Left lung (tissue), 14 donors: ENCODE data around the gene TTC5. TPM values are rescaled to one million over a fixed set of nuclear protein-coding genes. Genes with fewer than 3 reads are reported as not detected.
A peak's percentile ranks its signal among the peaks of the same experiment; 100 is the strongest.

Experiments used
- ATAC-seq: fragments of 200-7000 bp; cut with Tn5 transposase; one replicate; pipeline ENCODE4 v1.9.1; 2020; ENCODE audit warnings: moderate library complexity
- DNase-seq, 4 donors: peaks; one replicate each; pipeline ENCODE4 v3.0.0-alpha.2; 2013 to 2020
- H3K27ac ChIP-seq, 2 donors: fragments of 200-600 bp; sonication (generic) in 1 of 2; one replicate each; pipeline versions ENCODE4 v1.5.0 to v1.8.0; 2020 to 2021
- H3K27me3 ChIP-seq, 2 donors: fragments of 200-600 bp; sonication (generic) in 1 of 2; one replicate each; pipeline versions ENCODE4 v1.5.0 to v1.8.0; 2020 to 2021
- H3K36me3 ChIP-seq, 2 donors: fragments of 200-600 bp; sonication (generic) in 1 of 2; one replicate each; pipeline versions ENCODE4 v1.5.0 to v1.8.0; 2020 to 2021
- H3K4me1 ChIP-seq, 2 donors: fragments of 200-600 bp; one replicate each; pipeline ENCODE4 v1.8.0; 2021
- H3K4me3 ChIP-seq, 2 donors: fragments of 200-600 bp; sonication (generic) in 1 of 2; one replicate each; pipeline versions ENCODE4 v1.5.0 to v1.8.0; 2020 to 2021; ENCODE audit warnings: mild to moderate bottlenecking in 1 of 2
- H3K9me3 ChIP-seq, 2 donors: fragments of 200-600 bp; sonication (generic) in 1 of 2; one replicate each; pipeline versions ENCODE4 v1.5.0 to v1.8.0; 2020 to 2021
- intact Hi-C, 2 donors: fragments of 100-400 bp; cut with DNase I; formaldehyde crosslinking; loops; one replicate each; pipeline versions ENCODE4 v1.11.2 to v1.14.2; 2022
- long read RNA-seq, 12 donors: library from polyadenylated mRNA in 2 of 12; unstranded in 2 of 12; transcript quantifications; one replicate each; pipeline ENCODE4 v2.0.0 and lab custom pipeline, GENCODE V29; 2019 to 2026
- polyA plus RNA-seq, 6 donors: library from polyadenylated mRNA; unstranded; fragments of 120-200 nt; gene quantifications; one replicate each; pipeline ENCODE4 v1.2.1, GENCODE V29; 2013; ENCODE audit not compliant: insufficient read length in 6 of 6
- total RNA-seq, 2 donors: library from RNA; stranded (reverse); fragmentation: NEBNext Ultra II Directional; extraction: Animal tissue kit (Norgen Biotek cat#: 25700); gene quantifications; one replicate each; pipeline ENCODE4 v1.2.1, GENCODE V29; 2021
- TF ChIP-seq, protein P1 (sequence below), 2 donors: fragments of 200-600 bp; sonication (generic) in 1 of 2; IDR thresholded peaks; one replicate each; pipeline versions ENCODE4 v1.5.0 to v1.8.0; 2021; ENCODE audit warnings: antibody characterized with exemption in 2 of 2
- donor health status: DM: no; HTN: yes; CAD: no.
- donor health status: DM: no; HTN: no; CAD: no.

Gene TTC5, protein sequence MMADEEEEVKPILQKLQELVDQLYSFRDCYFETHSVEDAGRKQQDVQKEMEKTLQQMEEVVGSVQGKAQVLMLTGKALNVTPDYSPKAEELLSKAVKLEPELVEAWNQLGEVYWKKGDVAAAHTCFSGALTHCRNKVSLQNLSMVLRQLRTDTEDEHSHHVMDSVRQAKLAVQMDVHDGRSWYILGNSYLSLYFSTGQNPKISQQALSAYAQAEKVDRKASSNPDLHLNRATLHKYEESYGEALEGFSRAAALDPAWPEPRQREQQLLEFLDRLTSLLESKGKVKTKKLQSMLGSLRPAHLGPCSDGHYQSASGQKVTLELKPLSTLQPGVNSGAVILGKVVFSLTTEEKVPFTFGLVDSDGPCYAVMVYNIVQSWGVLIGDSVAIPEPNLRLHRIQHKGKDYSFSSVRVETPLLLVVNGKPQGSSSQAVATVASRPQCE
- 10 to 100 TPM; 16.6 to 18.3 TPM for total RNA-seq
- polyA plus RNA-seq: 10 to 100 TPM; 22.8 to 27.6 (median 25.3) TPM
- long read RNA-seq, donor 1, full-length matches to known transcripts: 7 of 20 reads
- long read RNA-seq, donor 1, partial matches to known transcripts: 13 of 20 reads
- long read RNA-seq, donor 1, other reads (novel, unspliced or antisense): 0 of 20 reads
- long read RNA-seq, donor 2, full-length matches to known transcripts: 4 of 9 reads
- long read RNA-seq, donor 2, partial matches to known transcripts: 5 of 9 reads
- long read RNA-seq, donor 2, other reads (novel, unspliced or antisense): 0 of 9 reads
- long read RNA-seq, donor 3, full-length matches to known transcripts: 8 of 8 reads
- long read RNA-seq, donor 3, partial matches to known transcripts: 0 of 8 reads
- long read RNA-seq, donor 3, other reads (novel, unspliced or antisense): 0 of 8 reads
- long read RNA-seq, donor 4, full-length matches to known transcripts: 11 of 11 reads
- long read RNA-seq, donor 4, partial matches to known transcripts: 0 of 11 reads
- long read RNA-seq, donor 4, other reads (novel, unspliced or antisense): 0 of 11 reads
- long read RNA-seq, donor 5, full-length matches to known transcripts: 11 of 16 reads
- long read RNA-seq, donor 5, partial matches to known transcripts: 5 of 16 reads
- long read RNA-seq, donor 5, other reads (novel, unspliced or antisense): 0 of 16 reads
- long read RNA-seq, donor 6, full-length matches to known transcripts: 8 of 8 reads
- long read RNA-seq, donor 6, partial matches to known transcripts: 0 of 8 reads
- long read RNA-seq, donor 6, other reads (novel, unspliced or antisense): 0 of 8 reads
- long read RNA-seq, donor 7, full-length matches to known transcripts: 10 of 10 reads
- long read RNA-seq, donor 7, partial matches to known transcripts: 0 of 10 reads
- long read RNA-seq, donor 7, other reads (novel, unspliced or antisense): 0 of 10 reads
- long read RNA-seq, donor 8, full-length matches to known transcripts: 14 of 14 reads
- long read RNA-seq, donor 8, partial matches to known transcripts: 0 of 14 reads
- long read RNA-seq, donor 8, other reads (novel, unspliced or antisense): 0 of 14 reads
- long read RNA-seq, donor 9: 0 reads
- long read RNA-seq, donor 10, full-length matches to known transcripts: 14 of 19 reads
- long read RNA-seq, donor 10, partial matches to known transcripts: 1 of 19 reads
- long read RNA-seq, donor 10, other reads (novel, unspliced or antisense): 4 of 19 reads
- long read RNA-seq, donor 11, full-length matches to known transcripts: 10 of 18 reads
- long read RNA-seq, donor 11, partial matches to known transcripts: 8 of 18 reads
- long read RNA-seq, donor 11, other reads (novel, unspliced or antisense): 0 of 18 reads
- long read RNA-seq, donor 12, full-length matches to known transcripts: 3 of 3 reads
- long read RNA-seq, donor 12, partial matches to known transcripts: 0 of 3 reads
- long read RNA-seq, donor 12, other reads (novel, unspliced or antisense): 0 of 3 reads

DNA sequence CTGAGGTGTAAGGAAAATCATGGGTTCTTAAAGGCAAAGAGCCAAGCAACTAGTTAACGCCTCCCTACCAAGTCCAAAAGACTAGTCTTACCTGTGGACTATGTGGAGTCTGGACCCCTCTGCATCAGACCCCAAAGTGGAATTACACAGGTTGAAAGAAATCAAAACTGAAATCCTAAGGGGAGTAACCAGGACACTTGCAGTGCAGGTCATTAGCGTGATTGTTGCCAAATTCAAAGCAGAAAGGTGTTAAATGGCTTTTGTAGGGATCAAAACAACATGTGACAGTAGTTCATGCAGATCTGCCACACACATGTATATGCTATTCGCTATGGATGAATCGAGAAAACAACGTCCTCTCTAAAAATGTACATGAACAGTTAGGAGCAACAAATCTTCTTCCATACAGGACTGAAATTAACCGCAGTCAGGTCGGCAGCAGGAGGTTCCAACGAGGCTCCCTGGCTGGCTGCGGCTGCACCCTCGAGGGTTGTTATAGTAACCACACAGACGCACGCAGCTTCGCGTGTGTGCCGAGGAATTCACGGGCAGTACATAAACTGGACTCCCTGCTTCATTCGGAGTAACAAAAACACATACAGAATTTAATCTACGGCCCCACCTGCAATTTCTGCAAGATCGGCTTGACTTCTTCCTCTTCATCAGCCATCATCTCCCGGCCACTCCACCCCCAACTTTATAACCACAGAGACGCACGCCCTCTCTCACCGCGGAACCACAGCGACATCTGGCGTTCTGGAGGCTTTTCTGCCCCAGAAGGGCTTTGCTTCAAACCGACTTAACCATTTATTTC lies at the start of gene TTC5:
Gene TTC5 (minus strand): TSS at position 687 of the 814 bp plus-strand sequence. CDS start 14 bp downstream, at position 673.
- H3K27ac ChIP-seq: peak within 1 kb of the TSS in 1 of 2 donors; percentile 74
- peak; percentile 100 for ATAC-seq

DNA sequence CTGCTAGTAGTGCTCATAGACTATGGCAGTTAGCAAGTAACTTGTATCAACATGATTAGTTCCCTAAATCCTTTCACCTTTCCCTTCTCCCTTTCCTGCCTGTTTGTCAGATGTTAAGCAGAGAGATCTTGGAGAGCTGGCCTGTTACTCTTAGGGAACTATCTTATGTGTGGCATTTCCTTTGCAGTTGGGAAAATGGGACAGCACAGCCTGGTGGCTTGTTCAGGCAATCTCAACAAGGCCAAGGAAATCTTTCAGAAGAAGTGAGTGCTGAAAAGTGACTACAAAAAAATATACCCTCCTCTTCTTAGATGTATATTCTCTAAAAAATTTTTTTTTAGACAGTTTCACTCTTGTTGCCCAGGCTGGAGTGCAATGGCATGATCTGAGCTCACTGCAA lies 45.1 kb upstream of the TTC5 start:
- no peak for ATAC-seq
- Histone ChIP-seq H3K9me3 (no peaks in the 10 kb centered on the region), H3K36me3 (peaks cover 3 to 95% of the 10 kb centered on the region in 2 donors), H3K27ac (no peak overlapping the region), H3K27me3 (no peaks in the 10 kb centered on the region), H3K4me1 (no peaks in the 10 kb centered on the region), H3K4me3 (no peak overlapping the region)
- TF ChIP-seq, protein P1, sequence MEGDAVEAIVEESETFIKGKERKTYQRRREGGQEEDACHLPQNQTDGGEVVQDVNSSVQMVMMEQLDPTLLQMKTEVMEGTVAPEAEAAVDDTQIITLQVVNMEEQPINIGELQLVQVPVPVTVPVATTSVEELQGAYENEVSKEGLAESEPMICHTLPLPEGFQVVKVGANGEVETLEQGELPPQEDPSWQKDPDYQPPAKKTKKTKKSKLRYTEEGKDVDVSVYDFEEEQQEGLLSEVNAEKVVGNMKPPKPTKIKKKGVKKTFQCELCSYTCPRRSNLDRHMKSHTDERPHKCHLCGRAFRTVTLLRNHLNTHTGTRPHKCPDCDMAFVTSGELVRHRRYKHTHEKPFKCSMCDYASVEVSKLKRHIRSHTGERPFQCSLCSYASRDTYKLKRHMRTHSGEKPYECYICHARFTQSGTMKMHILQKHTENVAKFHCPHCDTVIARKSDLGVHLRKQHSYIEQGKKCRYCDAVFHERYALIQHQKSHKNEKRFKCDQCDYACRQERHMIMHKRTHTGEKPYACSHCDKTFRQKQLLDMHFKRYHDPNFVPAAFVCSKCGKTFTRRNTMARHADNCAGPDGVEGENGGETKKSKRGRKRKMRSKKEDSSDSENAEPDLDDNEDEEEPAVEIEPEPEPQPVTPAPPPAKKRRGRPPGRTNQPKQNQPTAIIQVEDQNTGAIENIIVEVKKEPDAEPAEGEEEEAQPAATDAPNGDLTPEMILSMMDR (IDR thresholded peaks at IDR 0.05): no peak
- DNase-seq: no peak
- intact Hi-C loops: no loop called here

More for the DNA sequence above, at the start of gene TTC5:
- TF ChIP-seq, protein P1 (IDR thresholded peaks at IDR 0.05): peak; percentile 90 to 94
- Histone ChIP-seq H3K4me3 (peak within 1 kb of the TSS; percentile 77 to 81), H3K27me3 (no peaks in the 10 kb centered on the region), H3K36me3 (peaks cover 0 to 16% of the 10 kb centered on the region in 2 donors), H3K4me1 (peaks cover 0 to 20% of the 10 kb centered on the region in 2 donors), H3K9me3 (no peaks in the 10 kb centered on the region)
- DNase-seq: peak; percentile 84 to 93 (median 91)
- intact Hi-C loops: no loop called here

DNA sequence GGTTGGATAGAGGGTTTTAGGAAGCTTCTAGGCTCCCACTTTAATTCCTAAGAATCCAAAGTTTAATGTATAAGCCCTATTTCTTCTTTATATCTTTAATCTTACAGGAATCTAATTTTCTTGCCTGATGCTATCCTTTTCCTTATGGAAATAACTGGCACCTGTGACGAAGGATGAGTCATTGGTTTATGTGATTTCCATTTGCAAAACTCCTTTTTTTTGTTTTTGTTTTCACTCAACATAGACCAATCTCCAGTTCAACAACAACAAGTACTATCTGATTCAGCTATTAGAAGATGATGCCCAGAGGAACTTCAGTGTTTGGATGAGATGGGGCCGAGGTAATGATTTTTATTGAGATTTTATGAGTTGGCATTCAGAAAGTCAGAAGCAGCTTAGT lies 44.5 kb upstream of the TTC5 start:
- DNase-seq: no peak
- Histone ChIP-seq H3K9me3 (no peaks in the 10 kb centered on the region), H3K27me3 (no peaks in the 10 kb centered on the region), H3K4me3 (no peak overlapping the region), H3K27ac (no peak overlapping the region), H3K36me3 (peaks cover 3 to 95% of the 10 kb centered on the region in 2 donors), H3K4me1 (no peaks in the 10 kb centered on the region)
- TF ChIP-seq, protein P1 (IDR thresholded peaks at IDR 0.05): no peak
- no peak for ATAC-seq
- intact Hi-C loops: no loop called here
